WERI-Rb-1 (cell line): Measurements from ENCODE around the gene KLHL29.

Experiments used
- DNase-seq: peaks from one replicate; pipeline ENCODE4 v3.0.0-alpha.2; 2020
- H3K27ac ChIP-seq: fragments of 250-450 bp; sonication (Bioruptor Pico); 2 replicates; pipeline ENCODE4 v1.5.1; 2020; ENCODE audit warnings: mild to moderate bottlenecking, moderate library complexity
- H3K27me3 ChIP-seq: fragments of 250-450 bp; sonication (Bioruptor Pico); 2 replicates; pipeline ENCODE4 v1.5.1; 2021; ENCODE audit warnings: mild to moderate bottlenecking, low read depth, moderate library complexity; ENCODE audit not compliant: insufficient read depth, severe bottlenecking
- H3K36me3 ChIP-seq: fragments of 250-450 bp; sonication (Bioruptor Pico); 2 replicates; pipeline ENCODE4 v1.5.1; 2020; ENCODE audit warnings: mild to moderate bottlenecking, moderate library complexity
- H3K4me3 ChIP-seq: 2 replicates; pipeline ENCODE4 v1.5.1; 2011; ENCODE audit warnings: low read depth, mild to moderate bottlenecking, control low read depth, low read length
- H3K9me3 ChIP-seq: fragments of 250-450 bp; sonication (Bioruptor Pico); 2 replicates; pipeline ENCODE4 v1.5.1; 2021; ENCODE audit warnings: mild to moderate bottlenecking, moderate library complexity; ENCODE audit not compliant: severe bottlenecking
- TF ChIP-seq, protein P1 (sequence below): IDR thresholded peaks from 2 replicates; pipeline ENCODE4 v1.5.1; 2011; ENCODE audit warnings: low read depth, mild to moderate bottlenecking, control low read depth, inconsistent platforms, low read length

Gene KLHL29

DNA sequence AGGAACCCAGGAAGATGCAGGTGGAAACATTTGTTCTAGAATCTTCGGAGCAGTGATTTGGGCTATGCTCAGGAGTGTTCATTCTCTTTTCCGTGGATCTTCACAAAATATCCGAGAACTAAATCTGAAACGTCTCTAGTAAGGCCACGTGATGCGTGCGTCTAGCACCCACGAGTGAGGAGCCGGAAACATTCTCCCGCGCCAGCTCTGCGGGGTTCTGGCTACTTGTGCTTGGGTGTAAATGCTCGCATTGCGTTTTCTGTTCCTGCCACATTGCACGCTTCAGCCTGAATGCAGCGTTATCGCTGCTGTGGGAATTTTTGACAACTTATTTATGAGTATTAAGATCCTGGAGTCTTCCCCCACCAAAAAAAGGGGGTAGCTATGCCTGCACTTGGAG lies 71.4 kb downstream of the KLHL29 start:
- H3K36me3 ChIP-seq: peaks cover 3% of the 10 kb centered on the region; the same call in 1 of the 2 replicates
- H3K27me3 ChIP-seq: no peaks in the 10 kb centered on the region
- H3K4me3 ChIP-seq: no peak overlapping the region
- TF ChIP-seq, protein P1, sequence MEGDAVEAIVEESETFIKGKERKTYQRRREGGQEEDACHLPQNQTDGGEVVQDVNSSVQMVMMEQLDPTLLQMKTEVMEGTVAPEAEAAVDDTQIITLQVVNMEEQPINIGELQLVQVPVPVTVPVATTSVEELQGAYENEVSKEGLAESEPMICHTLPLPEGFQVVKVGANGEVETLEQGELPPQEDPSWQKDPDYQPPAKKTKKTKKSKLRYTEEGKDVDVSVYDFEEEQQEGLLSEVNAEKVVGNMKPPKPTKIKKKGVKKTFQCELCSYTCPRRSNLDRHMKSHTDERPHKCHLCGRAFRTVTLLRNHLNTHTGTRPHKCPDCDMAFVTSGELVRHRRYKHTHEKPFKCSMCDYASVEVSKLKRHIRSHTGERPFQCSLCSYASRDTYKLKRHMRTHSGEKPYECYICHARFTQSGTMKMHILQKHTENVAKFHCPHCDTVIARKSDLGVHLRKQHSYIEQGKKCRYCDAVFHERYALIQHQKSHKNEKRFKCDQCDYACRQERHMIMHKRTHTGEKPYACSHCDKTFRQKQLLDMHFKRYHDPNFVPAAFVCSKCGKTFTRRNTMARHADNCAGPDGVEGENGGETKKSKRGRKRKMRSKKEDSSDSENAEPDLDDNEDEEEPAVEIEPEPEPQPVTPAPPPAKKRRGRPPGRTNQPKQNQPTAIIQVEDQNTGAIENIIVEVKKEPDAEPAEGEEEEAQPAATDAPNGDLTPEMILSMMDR: no peak
- H3K27ac ChIP-seq: no peak overlapping the region
- DNase-seq: no peak
- no peaks in the 10 kb centered on the region for H3K9me3 ChIP-seq

DNA sequence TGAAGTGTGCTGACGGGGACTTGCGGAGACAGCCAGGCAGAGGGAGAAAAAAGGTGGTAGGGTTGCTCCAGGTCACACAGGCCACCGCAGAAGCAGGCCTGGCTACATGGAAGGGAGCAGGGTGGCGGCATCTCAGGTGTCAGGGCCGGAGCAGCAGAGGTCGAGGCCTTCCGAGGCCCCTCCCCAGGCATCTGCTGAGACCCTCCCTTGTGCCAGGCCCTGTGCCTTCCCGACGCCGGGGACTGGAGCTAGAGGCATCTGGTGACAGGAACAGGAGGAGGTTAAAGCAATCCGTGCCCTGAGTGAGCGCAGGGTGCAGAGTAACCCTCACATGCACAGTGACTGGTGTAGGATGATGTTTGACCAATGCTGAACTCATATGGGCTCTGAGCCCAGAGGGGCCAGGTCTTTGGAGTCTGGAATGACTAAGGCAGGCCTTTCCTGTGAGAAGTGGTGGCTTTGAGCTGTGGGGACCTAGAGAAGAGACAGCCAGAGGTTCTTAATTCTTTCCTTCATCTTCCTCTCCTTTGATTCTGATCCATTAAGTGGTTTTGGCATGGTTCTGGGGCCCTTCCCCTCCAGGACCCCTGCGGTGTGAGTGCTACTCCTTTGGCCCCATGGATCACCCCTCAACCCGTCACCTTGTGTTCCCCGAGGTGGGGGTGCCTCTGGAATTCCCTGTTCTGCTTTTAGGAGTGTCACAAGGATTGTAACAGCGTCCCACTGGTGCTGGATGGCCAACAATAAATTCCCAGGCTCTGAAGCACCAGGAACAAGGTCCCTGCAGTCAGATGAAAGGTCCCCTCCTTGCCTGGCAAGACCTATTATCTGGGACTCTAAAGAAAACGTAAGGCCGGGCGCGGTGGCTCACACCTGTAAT lies 72.1 kb downstream of the KLHL29 start:
- no peak for DNase-seq
- Histone ChIP-seq H3K4me3 (no peak overlapping the region), H3K36me3 (peaks cover 3% of the 10 kb centered on the region; the same call in 1 of the 2 replicates), H3K27me3 (no peaks in the 10 kb centered on the region), H3K9me3 (no peaks in the 10 kb centered on the region), H3K27ac (no peak overlapping the region)
- TF ChIP-seq, protein P1: no peak

DNA sequence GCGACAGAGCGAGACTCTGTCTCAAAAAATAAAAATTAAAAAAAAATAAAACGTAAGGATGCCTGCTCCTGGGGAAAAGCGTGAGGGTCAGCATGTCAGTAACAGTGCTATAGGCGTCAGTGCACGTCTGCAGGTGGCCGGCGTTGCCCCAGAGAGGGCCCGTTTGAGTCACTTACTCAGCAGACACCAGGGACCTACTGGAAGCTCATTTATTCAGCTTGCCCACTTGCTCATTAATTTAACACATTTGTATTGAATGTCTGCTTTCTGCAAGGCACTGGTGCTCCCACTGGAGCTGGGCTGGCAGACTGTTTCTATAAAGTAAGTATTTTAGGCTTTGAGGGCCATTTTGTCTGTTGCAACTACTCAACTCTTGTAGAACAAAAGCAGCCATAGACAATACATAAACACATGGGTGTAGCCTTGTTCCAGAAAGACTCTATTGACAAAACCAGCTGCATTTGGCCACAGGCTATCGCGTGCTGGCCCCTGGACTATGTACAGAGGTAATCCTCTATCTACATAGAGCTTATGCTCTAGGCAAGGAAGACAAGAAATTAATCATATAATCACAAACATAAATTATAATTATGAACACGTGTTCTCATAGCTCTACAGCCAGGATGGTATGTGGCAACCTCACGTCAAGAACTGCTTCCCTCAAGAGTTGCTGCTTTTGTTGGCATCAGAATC lies 73.2 kb downstream of the KLHL29 start:
- Histone ChIP-seq H3K36me3 (no peaks in the 10 kb centered on the region), H3K27ac (no peak overlapping the region), H3K4me3 (no peak overlapping the region), H3K9me3 (no peaks in the 10 kb centered on the region), H3K27me3 (no peaks in the 10 kb centered on the region)
- no peak for DNase-seq
- TF ChIP-seq, protein P1: no peak

DNA sequence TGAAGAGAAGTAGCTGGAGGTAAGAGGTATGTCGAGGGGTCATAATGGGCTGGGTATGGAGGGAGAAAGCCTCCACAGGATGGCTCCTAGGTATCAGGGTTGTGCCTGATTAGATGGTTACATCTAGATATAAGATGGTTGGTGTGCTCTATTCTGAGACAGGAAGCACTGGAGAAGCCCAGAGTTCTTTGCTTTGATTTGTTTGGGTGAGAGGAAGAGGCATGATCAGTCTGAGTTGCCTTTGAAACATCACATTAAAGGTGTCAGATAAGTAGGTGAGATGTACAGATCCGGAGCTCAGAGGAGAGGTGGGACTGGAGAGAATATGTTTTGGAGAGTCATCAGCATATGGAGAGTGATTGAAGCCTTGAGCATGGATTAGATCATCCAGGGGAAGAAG lies 74.1 kb downstream of the KLHL29 start:
- TF ChIP-seq, protein P1: no peak

DNA sequence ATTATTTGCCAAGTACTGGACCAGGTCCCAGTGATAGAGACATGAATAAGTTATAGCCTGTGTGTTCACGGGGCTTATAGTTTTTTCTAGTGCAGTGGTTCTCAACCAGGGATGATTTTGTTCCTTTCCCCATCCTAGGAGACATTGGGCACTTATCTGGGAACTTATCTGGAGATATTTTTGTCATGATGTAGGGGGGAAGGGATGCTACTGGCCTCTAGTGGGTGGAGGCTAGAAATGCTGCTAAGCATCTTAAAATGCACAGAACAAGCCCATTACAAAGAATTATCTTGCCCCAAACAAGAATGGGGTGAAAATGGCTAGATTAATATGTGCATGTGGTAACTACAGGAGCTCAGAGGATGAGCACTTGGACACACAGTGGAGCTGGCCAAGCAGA lies 75.2 kb downstream of the KLHL29 start:
- Histone ChIP-seq H3K36me3 (no peaks in the 10 kb centered on the region), H3K27me3 (no peaks in the 10 kb centered on the region), H3K4me3 (no peak overlapping the region), H3K27ac (no peak overlapping the region), H3K9me3 (no peaks in the 10 kb centered on the region)
- no peak for DNase-seq
- TF ChIP-seq, protein P1: peak; percentile 74

More for the DNA sequence above, 74.1 kb downstream of the KLHL29 start:
- Histone ChIP-seq H3K27ac (no peak overlapping the region), H3K4me3 (no peak overlapping the region), H3K36me3 (no peaks in the 10 kb centered on the region), H3K27me3 (no peaks in the 10 kb centered on the region), H3K9me3 (no peaks in the 10 kb centered on the region)
- no peak for DNase-seq
